HCT116 (cell line): ENCODE measurements around the gene USP15.

Experiments used
- CEBPB ChIP-seq: IDR thresholded peaks from 2 replicates; pipeline ENCODE4 v1.6.1; 2012; ENCODE audit warnings: low read depth
- CTCF ChIP-seq, 3 experiments: fragments of 200-600 bp in 1 of 3; sonication (generic) in 1 of 3; IDR thresholded peaks in 2 of 3; conservative IDR thresholded peaks in 1 of 3; 2 replicates each; pipeline ENCODE4 v1.5.1; 2012 to 2017; ENCODE audit warnings: low read depth in 2 of 3, low read length in 2 of 3, antibody characterized with exemption in 1 of 3, borderline replicate concordance in 1 of 3, control low read depth in 1 of 3, mild to moderate bottlenecking in 1 of 3, mixed read lengths in 1 of 3, mixed run types in 1 of 3, moderate library complexity in 1 of 3; ENCODE audit not compliant: insufficient read depth in 1 of 3
- EZH2 ChIP-seq: fragments of 200-600 bp; sonication (generic); IDR thresholded peaks from 2 replicates; pipeline ENCODE4 v1.6.1; 2017; ENCODE audit warnings: antibody characterized with exemption, mixed run types
- EZH2phosphoT487 ChIP-seq: fragments of 200-600 bp; IDR thresholded peaks from 2 replicates; pipeline ENCODE4 v1.6.1; 2018; ENCODE audit warnings: antibody characterized with exemption, borderline replicate concordance
- POLR2AphosphoS5 ChIP-seq: IDR thresholded peaks from 2 replicates; pipeline ENCODE4 v1.6.1; 2011; ENCODE audit warnings: mild to moderate bottlenecking, low read depth, low read length, moderate library complexity
- REST ChIP-seq: IDR thresholded peaks from 2 replicates; pipeline ENCODE4 v1.6.1; 2012; ENCODE audit warnings: low read depth
- YY1 ChIP-seq: IDR thresholded peaks from 2 replicates; pipeline ENCODE4 v1.6.1; 2011; ENCODE audit warnings: low read length, low read depth, moderate library complexity, mild to moderate bottlenecking; ENCODE audit not compliant: insufficient replicate concordance; ENCODE audit errors: extremely low read depth

- TF ChIP-seq EZH2phosphoT487 = no peak
- no peak for TF ChIP-seq CTCF (IDR thresholded peaks at IDR 0.05 in 2 of 3, conservative IDR thresholded peaks at IDR 0.05 in 1 of 3; ENCODE audit: borderline replicate concordance in 1 of 3, insufficient read depth in 1 of 3, low read depth in 2 of 3, low read length in 2 of 3)
- no peak for TF ChIP-seq CEBPB
- no peak for TF ChIP-seq YY1
- no peak for TF ChIP-seq EZH2
- TF ChIP-seq POLR2AphosphoS5 = no peak
- no peak for TF ChIP-seq REST
Measured at GRCh38 chr12:62265511-62265910, 5.3 kb downstream of the USP15 start.
